GM18951 (cell line): Measurements from ENCODE around the gene SERPINE1.
"Not testable (repeated sequence)": the region's sequence is repeated elsewhere in the genome, so short reads cannot be mapped to it uniquely, and the experiment has no call there.

Experiments used
- POLR2A ChIP-seq: IDR thresholded peaks from 4 replicates; pipeline ENCODE4 v1.6.1; 2011; ENCODE audit warnings: mild to moderate bottlenecking; ENCODE audit not compliant: insufficient read length, insufficient read depth; ENCODE audit errors: extremely low read depth
- in situ Hi-C: fragments of 300-500 bp; cut with MboI; formaldehyde crosslinking; loops from one replicate; pipeline ENCODE4 v1.12.0; 2022; ENCODE audit warnings: low sequenced_read_pairs, mixed read lengths, inconsistent platforms; ENCODE audit not compliant: unreplicated experiment

SERPINE1 gene

DNA sequence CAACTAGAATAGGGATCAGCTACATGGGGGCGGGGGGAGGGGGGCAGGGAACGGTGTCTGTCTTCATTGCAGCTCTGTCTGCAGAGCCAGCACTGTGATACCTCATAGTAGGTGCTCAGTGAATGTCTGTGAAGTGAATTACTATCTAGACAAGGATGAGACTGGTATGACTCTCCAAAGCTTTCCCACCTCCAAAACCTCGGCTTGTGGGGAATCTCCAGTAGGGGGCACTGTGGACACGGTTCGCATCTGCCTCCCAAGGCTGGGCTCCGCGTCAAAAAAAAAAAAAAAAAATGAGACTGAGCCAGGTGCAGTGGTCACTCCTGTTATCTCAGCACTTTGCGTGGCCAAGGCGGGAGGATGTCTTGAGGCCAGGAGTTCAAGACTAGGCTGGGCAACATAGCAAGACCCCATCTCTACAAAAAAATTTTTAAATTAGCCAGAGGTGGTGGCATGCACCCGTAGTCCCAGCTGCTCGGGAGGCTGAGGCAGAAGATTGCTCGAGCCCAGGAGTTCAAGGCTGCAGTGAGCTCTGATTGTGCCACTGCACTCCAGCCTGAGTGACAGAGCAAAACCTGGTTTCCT, 32.0 kb upstream of the SERPINE1 start:
- in situ Hi-C loops, result no loop called here
- no peak for TF ChIP-seq POLR2A

DNA sequence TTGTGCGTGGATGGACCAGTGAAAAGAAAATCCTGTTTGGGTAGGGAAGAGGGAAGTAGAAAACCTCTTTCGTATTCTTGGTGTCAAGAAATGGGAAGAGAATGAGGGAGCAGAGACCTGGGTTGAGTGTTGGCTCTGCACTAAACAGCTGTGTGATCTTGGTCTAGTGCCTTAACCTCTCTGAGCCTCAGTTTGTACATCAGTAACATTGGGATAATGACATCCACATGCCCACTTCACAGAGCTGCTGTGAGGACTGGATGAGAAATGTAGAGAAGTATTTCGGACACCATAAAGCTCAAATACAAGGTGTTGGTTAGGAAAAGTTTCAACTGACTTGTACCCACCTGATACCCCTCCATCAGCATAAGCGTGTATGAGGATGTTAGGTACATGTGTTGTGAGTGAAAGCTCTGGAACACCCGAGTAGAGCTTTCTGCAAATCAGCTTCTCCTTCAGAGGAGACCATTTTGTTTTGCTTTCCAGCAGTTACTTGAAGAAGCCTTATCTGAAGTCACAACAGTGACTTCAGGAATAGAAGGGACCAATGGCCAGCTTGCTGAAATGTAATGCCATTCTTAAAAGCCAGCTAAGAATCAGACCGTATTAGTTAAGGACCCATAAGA, 30.5 kb upstream of the SERPINE1 start:
- TF ChIP-seq POLR2A, result no peak
- in situ Hi-C loops, result no loop called here

DNA sequence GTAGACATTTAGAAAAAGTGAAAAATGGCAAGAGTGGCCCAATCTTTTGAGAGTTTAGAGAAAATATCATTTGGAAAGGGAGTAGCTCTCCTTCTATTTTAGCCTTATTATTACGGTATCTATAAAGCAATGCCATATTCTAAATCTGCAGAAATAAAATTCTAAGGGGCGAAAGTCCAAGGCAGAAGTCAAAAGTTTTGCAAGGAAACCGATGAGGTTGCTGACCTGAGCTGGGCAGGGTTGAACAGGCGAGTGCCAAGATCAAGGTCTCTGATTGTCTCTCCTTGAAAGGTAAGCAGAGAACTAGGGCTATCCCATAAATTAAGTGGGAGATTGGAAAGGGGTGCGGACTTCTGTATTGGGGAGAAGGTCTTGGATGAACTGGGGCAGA, 30.0 kb upstream of the SERPINE1 start:
- no peak for TF ChIP-seq POLR2A

DNA sequence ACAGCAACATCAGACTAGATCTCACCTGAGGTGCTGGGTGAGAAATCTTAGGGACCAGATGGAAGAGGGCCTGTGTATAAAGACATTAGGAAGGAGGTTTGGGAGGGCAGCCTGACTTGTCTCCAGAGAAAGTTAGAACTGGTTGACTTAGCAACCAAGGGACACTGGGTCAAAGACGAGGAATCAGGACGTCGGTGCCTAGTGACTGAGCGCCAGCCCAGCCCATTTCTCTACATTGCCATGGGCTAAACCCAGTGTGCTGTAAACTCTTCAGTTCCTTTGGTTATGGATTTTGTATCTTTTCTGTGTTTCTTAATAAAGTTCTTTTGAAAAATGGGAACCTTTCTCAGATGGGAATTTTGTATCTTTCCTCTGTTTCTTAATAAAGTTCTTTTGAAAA, 29.3 kb upstream of the SERPINE1 start:
- in situ Hi-C loops, result no loop called here
- TF ChIP-seq POLR2A, result no peak

More for the DNA sequence above, 30.0 kb upstream of the SERPINE1 start:
- in situ Hi-C loops, result no loop called here

DNA sequence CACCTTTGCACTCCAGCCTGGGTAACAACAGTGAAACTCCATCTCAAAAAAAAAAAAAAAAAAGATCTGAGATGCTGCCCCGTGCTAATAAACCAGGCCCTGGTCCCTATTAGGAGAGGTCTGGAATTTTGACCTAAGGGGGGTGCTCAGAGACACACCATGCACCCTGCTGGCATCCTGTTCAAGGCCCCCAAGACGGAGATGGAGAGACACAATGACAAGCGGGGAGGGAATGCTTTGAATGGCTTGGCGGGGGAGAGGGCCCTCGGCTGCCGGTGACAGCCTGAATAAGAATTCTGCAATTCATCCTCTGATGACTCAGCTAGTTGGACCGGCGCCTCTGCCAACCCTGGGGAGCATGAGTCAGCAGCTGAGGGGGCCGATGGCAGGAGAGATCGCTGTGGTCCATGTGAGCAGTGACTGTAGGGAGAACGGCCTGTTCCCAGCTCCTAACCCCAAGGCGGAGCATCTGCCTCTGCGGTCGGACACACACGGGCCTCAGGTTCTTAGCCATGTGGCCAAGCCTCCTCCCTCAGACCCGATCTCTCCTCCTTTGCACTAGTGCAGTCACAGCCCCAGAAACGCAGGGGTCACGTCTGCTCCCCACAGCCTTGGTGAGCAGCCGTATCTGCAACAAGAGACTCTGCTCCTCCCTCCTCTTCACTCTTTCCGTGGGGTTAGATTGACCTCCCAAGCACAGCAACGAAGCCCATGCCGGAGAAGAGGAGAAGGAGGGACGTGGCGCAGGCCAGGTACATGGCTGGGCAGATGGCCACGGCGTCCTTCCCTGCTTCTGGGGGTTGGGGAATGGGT, 26.7 kb upstream of the SERPINE1 start:
- in situ Hi-C loops, result no loop called here
- no peak for TF ChIP-seq POLR2A

DNA sequence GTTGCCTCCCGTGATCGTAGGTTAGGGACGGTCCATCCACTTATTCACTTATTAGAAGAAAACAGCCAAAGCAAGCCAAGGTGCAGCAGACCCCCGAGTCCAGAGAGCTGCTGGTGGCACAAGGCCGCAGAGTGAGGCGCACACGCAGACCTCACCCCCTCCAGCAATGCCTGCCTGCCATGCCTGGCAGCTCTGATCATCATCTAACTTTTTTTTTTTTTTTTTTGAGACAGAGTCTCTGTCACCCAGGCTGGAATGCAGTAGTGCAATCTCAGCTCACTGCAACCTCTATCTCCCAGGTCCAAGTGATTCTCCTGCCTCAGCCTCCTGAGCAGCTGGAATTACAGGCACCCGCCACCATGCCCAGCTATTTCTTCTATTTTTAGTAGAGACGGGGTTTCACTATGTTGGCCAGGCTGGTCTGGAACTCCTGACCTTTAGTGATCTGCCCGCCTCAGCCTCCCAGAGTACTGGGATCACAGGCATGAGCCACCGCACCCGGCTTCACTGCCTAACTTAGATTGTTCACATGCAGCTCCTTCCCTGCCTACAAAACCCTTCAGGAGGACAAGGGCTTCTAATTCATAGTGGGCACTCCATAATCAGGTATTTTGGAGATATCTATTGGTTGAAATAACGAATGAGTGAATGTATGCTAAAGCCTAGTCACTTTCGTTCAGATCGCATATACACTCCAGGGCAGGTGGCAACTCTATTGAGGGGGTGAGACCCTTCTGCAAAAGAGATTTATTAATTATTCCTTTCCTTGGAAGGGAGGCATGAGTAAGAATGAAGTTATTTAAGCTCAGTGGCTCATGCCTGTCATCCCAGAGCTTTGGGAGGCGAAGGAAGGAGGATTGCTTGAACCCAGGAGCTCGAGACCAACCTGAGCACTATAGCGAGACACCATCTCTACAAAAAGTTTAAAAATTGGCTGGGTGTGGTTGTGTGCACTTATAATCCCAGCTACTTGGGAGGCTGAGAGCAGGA, 25.8 kb upstream of the SERPINE1 start:
- in situ Hi-C loops, result no loop called here

DNA sequence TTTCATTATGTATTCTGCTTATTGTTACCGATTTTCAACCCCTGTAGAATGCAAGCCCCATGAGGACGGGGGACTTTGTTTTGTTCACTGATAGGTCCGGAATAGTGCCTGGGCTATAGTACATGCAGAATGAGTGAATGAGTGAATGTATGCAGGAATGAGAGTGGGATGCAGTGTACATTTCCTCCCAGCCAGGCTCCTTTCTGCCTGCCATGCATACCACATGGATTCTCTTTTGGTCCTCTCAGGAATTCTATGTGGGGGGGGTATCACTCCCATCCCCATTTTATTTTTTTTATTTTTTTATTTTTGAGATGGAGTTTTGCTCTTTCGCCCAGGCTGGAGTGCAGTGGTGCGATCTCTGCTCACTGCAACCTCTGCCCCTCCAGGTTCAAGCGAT, 24.9 kb upstream of the SERPINE1 start:
- in situ Hi-C loops, result no loop called here
- no peak for TF ChIP-seq POLR2A

More for the DNA sequence above, 25.8 kb upstream of the SERPINE1 start:
- no peak for TF ChIP-seq POLR2A

DNA sequence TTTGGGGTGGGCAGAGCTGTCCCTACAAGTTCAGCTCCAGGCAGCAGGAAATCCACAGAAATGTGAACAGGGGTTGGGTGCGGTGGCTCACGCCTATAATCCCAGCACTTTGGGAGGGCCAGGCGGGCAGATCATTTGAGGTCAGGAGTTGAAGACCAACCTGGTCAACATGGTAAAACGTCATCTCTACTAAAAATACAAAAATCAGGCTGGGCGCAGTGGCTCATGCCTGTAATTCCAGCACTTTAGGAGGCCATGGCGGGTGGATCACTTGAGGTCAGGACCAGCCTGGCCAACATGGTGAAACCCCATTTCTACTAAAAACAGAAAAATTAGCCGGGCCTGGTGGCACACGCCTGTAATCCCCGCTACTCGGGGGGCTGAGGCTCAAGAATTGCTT, 23.2 kb upstream of the SERPINE1 start:
- in situ Hi-C loops, result not testable (repeated sequence)

DNA sequence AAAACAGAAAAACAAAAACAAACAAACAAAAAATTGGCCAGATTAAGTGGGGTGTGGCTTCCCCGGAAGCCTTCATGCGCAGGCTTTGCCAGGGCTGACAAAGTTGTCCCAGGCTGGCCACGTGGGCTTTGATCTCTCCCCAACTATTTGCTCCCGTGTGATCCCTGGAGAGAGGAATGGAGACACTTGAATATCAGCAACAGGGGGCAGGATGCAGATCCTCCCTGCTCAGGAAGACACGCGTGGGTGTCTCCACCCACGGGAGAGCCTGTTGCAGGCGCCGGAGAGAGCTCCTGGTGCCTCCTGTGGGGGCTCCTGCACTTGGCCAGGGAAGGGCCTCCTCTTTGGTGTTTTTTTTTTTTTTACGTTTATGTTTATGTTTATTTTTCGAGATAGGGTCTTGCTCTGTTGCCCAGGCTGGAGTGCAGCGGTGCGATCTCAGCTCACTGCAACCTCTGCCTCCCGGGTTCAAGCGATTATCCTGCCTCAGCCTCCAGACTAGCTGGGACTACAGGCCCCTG, 22.7 kb upstream of the SERPINE1 start:
- TF ChIP-seq POLR2A, result no peak
- in situ Hi-C loops, result no loop called here

DNA sequence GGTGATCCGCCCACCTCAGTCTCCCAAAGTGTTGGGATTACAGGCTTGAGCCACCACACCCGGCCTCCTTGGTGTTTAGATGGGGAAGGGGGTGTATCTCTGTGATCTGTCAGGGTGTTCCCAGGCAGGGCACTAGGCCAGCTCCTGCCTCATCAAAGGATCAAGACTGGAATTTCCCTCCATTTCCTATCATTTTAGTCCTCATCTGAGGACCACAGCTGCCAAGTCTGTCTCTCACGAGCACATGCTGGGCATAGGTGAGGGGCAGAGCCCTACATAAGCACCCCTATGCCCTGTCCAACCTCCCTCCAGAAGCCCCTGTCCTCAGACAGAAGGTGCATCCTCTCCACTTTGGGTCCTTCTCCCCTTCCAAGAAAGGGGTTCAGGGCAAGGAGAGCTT, 22.1 kb upstream of the SERPINE1 start:
- no peak for TF ChIP-seq POLR2A
- in situ Hi-C loops, result no loop called here

DNA sequence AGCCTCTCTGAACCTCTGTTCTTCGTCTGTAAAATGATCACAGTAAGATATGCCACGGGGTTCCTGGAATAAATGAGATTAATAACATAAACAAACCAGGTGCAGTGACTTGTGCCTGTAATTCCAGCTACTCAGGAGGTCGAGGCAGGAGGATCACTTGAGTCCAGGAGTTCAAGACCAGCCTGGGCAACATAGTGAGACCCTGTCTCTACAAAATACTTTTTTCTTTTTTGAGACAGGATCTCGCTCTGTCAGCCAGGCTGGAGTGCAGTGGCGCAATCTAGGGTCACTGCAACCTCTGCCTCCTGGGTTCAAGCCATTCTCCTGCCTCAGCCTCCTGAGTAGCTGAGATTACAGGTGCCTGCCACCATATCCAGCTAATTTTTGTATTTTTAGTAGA, 21.7 kb upstream of the SERPINE1 start:
- in situ Hi-C loops, result not testable (repeated sequence)

DNA sequence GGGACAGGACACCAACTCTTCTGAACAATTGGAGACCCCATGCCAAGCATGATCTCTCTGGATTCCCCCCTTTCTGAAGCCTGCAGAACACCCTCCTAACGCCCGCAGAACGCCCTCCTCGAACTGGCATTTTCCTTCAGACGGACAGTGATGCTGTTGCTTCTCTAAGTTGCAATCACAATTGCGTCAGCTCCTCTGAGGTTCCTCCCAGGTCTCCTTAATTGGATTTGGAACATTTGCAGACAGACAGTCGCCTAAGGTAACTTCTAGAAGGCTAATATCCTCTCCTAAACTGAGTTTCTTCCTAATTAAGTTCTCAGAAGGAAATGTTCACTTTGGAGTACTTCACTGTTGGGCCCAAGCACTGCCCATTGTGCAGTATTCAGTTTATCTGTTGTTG, 20.5 kb upstream of the SERPINE1 start:
- TF ChIP-seq POLR2A, result no peak
- in situ Hi-C loops, result no loop called here

DNA sequence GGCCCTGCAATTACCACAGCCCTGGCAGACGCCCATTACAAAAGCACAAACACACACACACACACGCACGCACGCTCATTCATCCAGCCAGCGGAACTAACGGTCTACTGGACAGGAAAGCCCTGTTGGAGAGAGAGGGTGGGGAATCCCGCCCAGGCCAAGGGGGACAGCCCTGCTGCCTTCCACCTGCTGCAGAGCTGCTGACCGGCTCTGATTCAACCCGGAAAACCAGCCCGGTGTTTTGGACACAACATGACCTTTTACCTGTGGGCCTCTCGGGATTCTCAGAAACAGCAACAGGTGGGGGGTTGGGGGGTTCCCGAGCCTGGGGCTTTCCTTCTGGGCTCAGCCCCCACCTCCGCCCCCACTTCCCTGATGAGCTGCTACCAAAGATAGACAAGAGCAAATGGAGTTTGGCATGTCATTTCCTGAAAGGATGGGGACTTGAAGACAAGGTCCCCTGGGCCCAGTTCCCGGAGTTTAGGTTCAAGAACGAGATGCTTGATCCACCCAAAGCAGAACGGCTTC, 18.5 kb upstream of the SERPINE1 start:
- in situ Hi-C loops, result no loop called here

More for the DNA sequence above, 18.5 kb upstream of the SERPINE1 start:
- no peak for TF ChIP-seq POLR2A
